ENCODE data around the gene MBTPS1. TPM values are rescaled to one million over a fixed set of nuclear protein-coding genes. Genes with fewer than 3 reads are reported as not detected.

MBTPS1 gene
- total RNA-seq, 1 experiment from 2014 or later: 63.6 TPM

- Mint-ChIP-seq H3K36me3 (ENCODE audit: insufficient read depth, unreplicated experiment) (peaks cover 9% of the 10 kb centered on the region), H3K27ac (ENCODE audit: low read depth, unreplicated experiment) (no peak overlapping the region), H3K4me3 (ENCODE audit: unreplicated experiment) (no peak overlapping the region), H3K9me3 (ENCODE audit: unreplicated experiment) (no peaks in the 10 kb centered on the region), H3K4me1 (ENCODE audit: insufficient read depth, unreplicated experiment) (no peaks in the 10 kb centered on the region), H3K27me3 (ENCODE audit: insufficient read depth, unreplicated experiment) (peaks cover 25% of the 10 kb centered on the region)
- no TSS peak for BruUV-seq (replicated peaks)
- CTCF ChIA-PET: no interaction called here
- no peak for DNase-seq (ENCODE audit: unreplicated experiment)
- POLR2A ChIA-PET: interaction anchor here (0.7 kb wide), 1 partner anchor 27 kb away, joined by 3 read pairs; no protein-coding TSS in a partner anchor
- intact Hi-C loops (cut with micrococcal nuclease): no loop called here
- TF ChIP-seq CTCF (IDR thresholded peaks at IDR 0.05; ENCODE audit: unreplicated experiment): no peak
Observed at GRCh38 chr16:84159800-84160199, 43.1 kb upstream of the MBTPS1 start.

GRCh38 chr16:84159007-84159406 lies 42.3 kb upstream of the MBTPS1 start:
- BruUV-seq (replicated peaks): no TSS peak
- TF ChIP-seq CTCF (IDR thresholded peaks at IDR 0.05; ENCODE audit: unreplicated experiment): no peak
- POLR2A ChIA-PET: no interaction called here
- peaks cover 17% of the 10 kb centered on the region for H3K27me3 Mint-ChIP-seq (ENCODE audit: insufficient read depth, unreplicated experiment)
- H3K36me3 Mint-ChIP-seq (ENCODE audit: insufficient read depth, unreplicated experiment): peaks cover 9% of the 10 kb centered on the region
- no peak overlapping the region for H3K4me3 Mint-ChIP-seq (ENCODE audit: unreplicated experiment)
- CTCF ChIA-PET: interaction anchor here (1.1 kb wide), 1 partner anchor 28 kb away, joined by 4 read pairs; the partner anchor contains the start of gene TAF1C
- H3K4me1 Mint-ChIP-seq (ENCODE audit: insufficient read depth, unreplicated experiment): no peaks in the 10 kb centered on the region
- H3K27ac Mint-ChIP-seq (ENCODE audit: low read depth, unreplicated experiment): no peak overlapping the region
- DNase-seq (ENCODE audit: unreplicated experiment): no peak
- intact Hi-C loops (cut with micrococcal nuclease): no loop called here
- no peaks in the 10 kb centered on the region for H3K9me3 Mint-ChIP-seq (ENCODE audit: unreplicated experiment)

- Mint-ChIP-seq H3K4me3 (ENCODE audit: unreplicated experiment) (no peak overlapping the region), H3K27ac (ENCODE audit: low read depth, unreplicated experiment) (no peak overlapping the region), H3K9me3 (ENCODE audit: unreplicated experiment) (no peaks in the 10 kb centered on the region), H3K36me3 (ENCODE audit: insufficient read depth, unreplicated experiment) (peaks cover 9% of the 10 kb centered on the region), H3K4me1 (ENCODE audit: insufficient read depth, unreplicated experiment) (no peaks in the 10 kb centered on the region), H3K27me3 (ENCODE audit: insufficient read depth, unreplicated experiment) (peaks cover 14% of the 10 kb centered on the region)
- TF ChIP-seq CTCF (IDR thresholded peaks at IDR 0.05; ENCODE audit: unreplicated experiment): no peak
- BruUV-seq (replicated peaks): no TSS peak
- intact Hi-C loops (cut with micrococcal nuclease): no loop called here
- ChIA-PET POLR2A (interaction anchor here (0.5 to 1.3 kb wide), 3 partner anchors 40 to 1530 kb away, joined by 3 to 5 read pairs (median 3); partner anchors contain the start of gene MBTPS1), CTCF (interaction anchor here (0.6 to 1.6 kb wide), 6 partner anchors 11 to 77 kb away, joined by 3 to 6 read pairs (median 3); no protein-coding TSS in a partner anchor)
- DNase-seq (ENCODE audit: unreplicated experiment): no peak
Observed at GRCh38 chr16:84156342-84156784, 39.6 kb upstream of the MBTPS1 start.

- Mint-ChIP-seq H3K9me3 (ENCODE audit: unreplicated experiment) (no peaks in the 10 kb centered on the region), H3K27ac (ENCODE audit: low read depth, unreplicated experiment) (no peak overlapping the region), H3K27me3 (ENCODE audit: insufficient read depth, unreplicated experiment) (peaks cover 14% of the 10 kb centered on the region), H3K4me1 (ENCODE audit: insufficient read depth, unreplicated experiment) (no peaks in the 10 kb centered on the region), H3K4me3 (ENCODE audit: unreplicated experiment) (no peak overlapping the region), H3K36me3 (ENCODE audit: insufficient read depth, unreplicated experiment) (peaks cover 9% of the 10 kb centered on the region)
- DNase-seq (ENCODE audit: unreplicated experiment): no peak
- ChIA-PET POLR2A (interaction anchor here (0.6 to 1.3 kb wide), 3 partner anchors 24 to 50 kb away, joined by 3 to 5 read pairs (median 3); partner anchors contain the start of gene MBTPS1), CTCF (interaction anchor here (0.7 to 1.6 kb wide), 4 partner anchors 14 to 96 kb away, joined by 3 to 6 read pairs (median 3); no protein-coding TSS in a partner anchor)
- TF ChIP-seq CTCF (IDR thresholded peaks at IDR 0.05; ENCODE audit: unreplicated experiment): no peak
- intact Hi-C loops (cut with micrococcal nuclease): no loop called here
- no TSS peak for BruUV-seq (replicated peaks)
Observed at GRCh38 chr16:84155771-84156170, 39.0 kb upstream of the MBTPS1 start.
